CD4-positive, alpha-beta T cell (primary cell): ENCODE data around the gene PCARE. TPM values are rescaled to one million over a fixed set of nuclear protein-coding genes. Genes with fewer than 3 reads are reported as not detected.

Experiments used
- ATAC-seq: fragments of 200-7000 bp; cut with Tn5 transposase; one replicate; pipeline ENCODE4 v1.10.0; 2022; ENCODE audit warnings: mild to moderate bottlenecking; ENCODE audit not compliant: poor library complexity
- CTCF ChIA-PET: fragments of 350-600 bp; sonication (Branson Sonifier 250); formaldehyde crosslinking; loops from one replicate; lab custom pipeline; 2021; ENCODE audit warnings: antibody characterized with exemption, inconsistent platforms; lab: Charles Lee
- POLR2A ChIA-PET: fragments of 350-600 bp; sonication (Branson Sonifier 250); formaldehyde crosslinking; loops from one replicate; lab custom pipeline; 2021; ENCODE audit warnings: antibody characterized with exemption, inconsistent platforms; lab: Charles Lee
- DNase-seq, 14 experiments: peaks; one replicate each; pipeline ENCODE4 v3.0.0-alpha.2; 2013 to 2020; ENCODE audit warnings: mixed read lengths in 2 of 14
- H3K27ac ChIP-seq, 2 donors: one replicate each; pipeline versions ENCODE4 v1.5.1 to v1.7.0; 2013; ENCODE audit warnings: low read length in 2 of 2, low read depth in 1 of 2, mild to moderate bottlenecking in 1 of 2
- H3K27me3 ChIP-seq, 2 experiments: 1 replicate in 1 of 2; 2 replicates in 1 of 2; pipeline versions ENCODE4 v1.6.1 to v1.7.0; 2013; ENCODE audit warnings: low read length in 2 of 2, control low read depth in 1 of 2, mild to moderate bottlenecking in 1 of 2, moderate library complexity in 1 of 2; ENCODE audit not compliant: insufficient read depth in 2 of 2, control insufficient read depth in 1 of 2
- H3K36me3 ChIP-seq: one replicate; pipeline ENCODE4 v1.6.1; 2013; ENCODE audit warnings: low read length, control low read depth; ENCODE audit not compliant: insufficient read depth
- H3K4me1 ChIP-seq: one replicate; pipeline ENCODE4 v1.6.1; 2013; ENCODE audit warnings: low read length, control low read depth; ENCODE audit not compliant: insufficient read depth
- H3K4me3 ChIP-seq: one replicate; pipeline ENCODE4 v1.5.1; 2013; ENCODE audit warnings: mild to moderate bottlenecking, low read length, moderate library complexity
- H3K9me3 ChIP-seq, 2 experiments: 1 replicate in 1 of 2; 2 replicates in 1 of 2; pipeline versions ENCODE4 v1.6.1 to v1.7.0; 2013; ENCODE audit warnings: low read length in 2 of 2, mild to moderate bottlenecking in 2 of 2, control low read depth in 1 of 2, moderate library complexity in 1 of 2; ENCODE audit not compliant: control insufficient read depth in 1 of 2, insufficient read depth in 1 of 2
- H3K27ac Mint-ChIP-seq: one replicate; pipeline ENCODE4 v1.8.0; 2020; ENCODE audit warnings: mixed read lengths
- H3K27me3 Mint-ChIP-seq: one replicate; pipeline ENCODE4 v1.8.0; 2021; ENCODE audit warnings: mixed read lengths
- H3K36me3 Mint-ChIP-seq: one replicate; pipeline ENCODE4 v1.8.0; 2021; ENCODE audit warnings: low read depth, mixed read lengths
- H3K4me1 Mint-ChIP-seq: one replicate; pipeline ENCODE4 v1.8.0; 2021; ENCODE audit warnings: low read depth, mixed read lengths
- H3K4me3 Mint-ChIP-seq: one replicate; pipeline ENCODE4 v1.8.0; 2020; ENCODE audit warnings: mild to moderate bottlenecking, mixed read lengths
- H3K9me3 Mint-ChIP-seq: one replicate; pipeline ENCODE4 v1.8.0; 2020; ENCODE audit warnings: mixed read lengths
- CTCF ChIP-seq: fragments of 200-600 bp; IDR thresholded peaks from one replicate; pipeline ENCODE4 v1.8.0; 2022; ENCODE audit warnings: antibody characterized with exemption, mild to moderate bottlenecking
- intact Hi-C, 2 experiments: fragments of 100-400 bp; cut with DNase I in 1 of 2; cut with micrococcal nuclease in 1 of 2; formaldehyde crosslinking; loops; one replicate each; pipeline versions ENCODE4 v1.15.1 to v1.9.0; 2023 to 2025; cut with DNase I, micrococcal nuclease
- polyA plus RNA-seq, 2 donors: library from polyadenylated mRNA; unstranded; fragments of 120-200 nt; gene quantifications; one replicate each; pipeline ENCODE4 v1.2.1, GENCODE V29; 2013
- total RNA-seq, 174 experiments: library from RNA in 2 of 174; stranded (reverse) in 2 of 174; gene quantifications; one replicate each; pipeline ENCODE4 v1.2.3 and lab custom pipeline; 2021 to 2026

PCARE gene
- not detected for total RNA-seq
- polyA plus RNA-seq (2013, experiment 1 of 2) = not detected
- polyA plus RNA-seq (2013, experiment 2 of 2) = under 0.01 TPM
- total RNA-seq (lab: John Stamatoyannopoulos, UW) = 0 to 0.10 (median 0) reads per million in 172 experiments

- Mint-ChIP-seq H3K4me1 (no peaks in the 10 kb centered on the region), H3K36me3 (no peaks in the 10 kb centered on the region), H3K27me3 (no peaks in the 10 kb centered on the region), H3K9me3 (peaks cover 9% of the 10 kb centered on the region), H3K27ac (no peak within 1 kb of the TSS), H3K4me3 (no peak within 1 kb of the TSS)
- no peak within 1 kb of the TSS for H3K27ac ChIP-seq
- ATAC-seq = no peak
- POLR2A ChIA-PET = no interaction called here
- TF ChIP-seq CTCF = no peak
- CTCF ChIA-PET = no interaction called here
- no peak for DNase-seq
- H3K9me3 ChIP-seq = no peaks in the 10 kb centered on the region
- no peak within 1 kb of the TSS for H3K4me3 ChIP-seq
- no peaks in the 10 kb centered on the region for H3K4me1 ChIP-seq
- intact Hi-C loops = no loop called here
- H3K36me3 ChIP-seq = no peaks in the 10 kb centered on the region
- H3K27me3 ChIP-seq = no peaks in the 10 kb centered on the region
These were observed at the start of gene PCARE for GRCh38 chr2:29074411-29074810. Gene PCARE (minus strand): TSS chr2:29074523. CDS start chr2:29074261, 262 bp downstream.

GRCh38 chr2:29123617-29124349, 49.5 kb upstream of the PCARE start:
- no peaks in the 10 kb centered on the region for H3K9me3 ChIP-seq
- peaks cover 4% of the 10 kb centered on the region for H3K4me1 ChIP-seq
- no peak overlapping the region for H3K4me3 ChIP-seq
- ATAC-seq = no peak
- no peaks in the 10 kb centered on the region for H3K27me3 ChIP-seq
- no peak for DNase-seq
- Mint-ChIP-seq H3K4me3 (no peak overlapping the region), H3K27ac (no peak overlapping the region), H3K27me3 (no peaks in the 10 kb centered on the region), H3K36me3 (peaks cover 82% of the 10 kb centered on the region), H3K4me1 (peaks cover 42% of the 10 kb centered on the region), H3K9me3 (peaks cover 9% of the 10 kb centered on the region)
- intact Hi-C loops = no loop called here
- no peak for TF ChIP-seq CTCF
- ChIA-PET CTCF (no interaction called here), POLR2A (no interaction called here)
- no peak overlapping the region for H3K27ac ChIP-seq
- H3K36me3 ChIP-seq = peaks cover 40% of the 10 kb centered on the region

GRCh38 chr2:29120846-29121245, 46.5 kb upstream of the PCARE start:
- H3K4me1 Mint-ChIP-seq = peaks cover 53% of the 10 kb centered on the region
- no peak for DNase-seq
- H3K27ac Mint-ChIP-seq = no peak overlapping the region
- H3K27ac ChIP-seq = no peak overlapping the region
- no peak overlapping the region for H3K4me3 Mint-ChIP-seq
- H3K4me3 ChIP-seq = no peak overlapping the region
- no peak for ATAC-seq
- POLR2A ChIA-PET = interaction anchor here (1.3 to 5.7 kb wide), 3 partner anchors 58 to 110 kb away, joined by 3 to 68 read pairs (median 7); no protein-coding TSS in a partner anchor
- peaks cover 34% of the 10 kb centered on the region for H3K36me3 ChIP-seq
- intact Hi-C loops = no loop called here
- no peak for TF ChIP-seq CTCF
- H3K36me3 Mint-ChIP-seq = peaks cover 69% of the 10 kb centered on the region
- no peaks in the 10 kb centered on the region for H3K27me3 ChIP-seq
- no peaks in the 10 kb centered on the region for H3K9me3 ChIP-seq
- peaks cover 9% of the 10 kb centered on the region for H3K9me3 Mint-ChIP-seq
- no peaks in the 10 kb centered on the region for H3K27me3 Mint-ChIP-seq
- peaks cover 13% of the 10 kb centered on the region for H3K4me1 ChIP-seq
- CTCF ChIA-PET = no interaction called here
